8988T (cell line): ENCODE data around the gene KCNA10.
A peak's percentile ranks its signal among the peaks of the same experiment; 100 is the strongest.
"Not testable (repeated sequence)": the region's sequence is repeated elsewhere in the genome, so short reads cannot be mapped to it uniquely, and the experiment has no call there.

Source experiments
- DNase-seq: peaks from one replicate; pipeline ENCODE4 v3.0.0; 2011

Gene KCNA10

GRCh38 chr1:110533230-110533629, 14.3 kb upstream of the KCNA10 start:
- DNase-seq = no peak

- no peak for DNase-seq
These were observed 10.0 kb upstream of the KCNA10 start for GRCh38 chr1:110529011-110529410.

GRCh38 chr1:110526201-110526780, 7.3 kb upstream of the KCNA10 start:
- no peak for DNase-seq

GRCh38 chr1:110525249-110525595, 6.2 kb upstream of the KCNA10 start:
- DNase-seq = no peak

GRCh38 chr1:110524311-110525248, 5.6 kb upstream of the KCNA10 start:
- peak; percentile 37 for DNase-seq

- no peak for DNase-seq
These were observed 4.0 kb upstream of the KCNA10 start for GRCh38 chr1:110523011-110523410.

GRCh38 chr1:110522560-110522959, 3.6 kb upstream of the KCNA10 start:
- no peak for DNase-seq

- DNase-seq = no peak
These were observed 1.9 kb upstream of the KCNA10 start for GRCh38 chr1:110520827-110521226.

- DNase-seq = no peak
These were observed 3.1 kb downstream of the KCNA10 start for GRCh38 chr1:110515891-110516290.

- no peak for DNase-seq
These were observed 3.9 kb downstream of the KCNA10 start for GRCh38 chr1:110515041-110515440.

- no peak for DNase-seq
These were observed 5.5 kb downstream of the KCNA10 start for GRCh38 chr1:110513511-110513910.

GRCh38 chr1:110511436-110511835, 7.5 kb downstream of the KCNA10 start:
- DNase-seq = no peak

GRCh38 chr1:110510921-110511320, 8.1 kb downstream of the KCNA10 start:
- DNase-seq = not testable (repeated sequence)

- DNase-seq = no peak
These were observed 9.3 kb downstream of the KCNA10 start for GRCh38 chr1:110509655-110510054.

GRCh38 chr1:110508028-110508940, 10.7 kb downstream of the KCNA10 start:
- DNase-seq = no peak

- no peak for DNase-seq
These were observed 12.4 kb downstream of the KCNA10 start for GRCh38 chr1:110506541-110506940.

- DNase-seq = no peak
These were observed 13.4 kb downstream of the KCNA10 start for GRCh38 chr1:110505596-110505995.

GRCh38 chr1:110504226-110504625, 14.7 kb downstream of the KCNA10 start:
- DNase-seq = no peak

GRCh38 chr1:110503471-110503870, 15.5 kb downstream of the KCNA10 start:
- DNase-seq = no peak

GRCh38 chr1:110502402-110503151, 16.4 kb downstream of the KCNA10 start:
- DNase-seq = no peak

GRCh38 chr1:110501488-110502132, 17.4 kb downstream of the KCNA10 start:
- no peak for DNase-seq

- no peak for DNase-seq
These were observed 20.7 kb downstream of the KCNA10 start for GRCh38 chr1:110498270-110498669.
